G401.6 (cell line): ENCODE results near the gene ALPG.
"Not testable (repeated sequence)": the region's sequence is repeated elsewhere in the genome, so short reads cannot be mapped to it uniquely, and the experiment has no call there.

Source experiments
- FAIRE-seq: peaks from 2 replicates; lab custom pipeline; 2012; peaks lifted over from hg19 to GRCh38; lab: Jason Lieb, UNC

The ALPG gene

GRCh38 chr2:232377319-232377718 is 29.3 kb upstream of the ALPG start:
- FAIRE-seq: no peak

DNA sequence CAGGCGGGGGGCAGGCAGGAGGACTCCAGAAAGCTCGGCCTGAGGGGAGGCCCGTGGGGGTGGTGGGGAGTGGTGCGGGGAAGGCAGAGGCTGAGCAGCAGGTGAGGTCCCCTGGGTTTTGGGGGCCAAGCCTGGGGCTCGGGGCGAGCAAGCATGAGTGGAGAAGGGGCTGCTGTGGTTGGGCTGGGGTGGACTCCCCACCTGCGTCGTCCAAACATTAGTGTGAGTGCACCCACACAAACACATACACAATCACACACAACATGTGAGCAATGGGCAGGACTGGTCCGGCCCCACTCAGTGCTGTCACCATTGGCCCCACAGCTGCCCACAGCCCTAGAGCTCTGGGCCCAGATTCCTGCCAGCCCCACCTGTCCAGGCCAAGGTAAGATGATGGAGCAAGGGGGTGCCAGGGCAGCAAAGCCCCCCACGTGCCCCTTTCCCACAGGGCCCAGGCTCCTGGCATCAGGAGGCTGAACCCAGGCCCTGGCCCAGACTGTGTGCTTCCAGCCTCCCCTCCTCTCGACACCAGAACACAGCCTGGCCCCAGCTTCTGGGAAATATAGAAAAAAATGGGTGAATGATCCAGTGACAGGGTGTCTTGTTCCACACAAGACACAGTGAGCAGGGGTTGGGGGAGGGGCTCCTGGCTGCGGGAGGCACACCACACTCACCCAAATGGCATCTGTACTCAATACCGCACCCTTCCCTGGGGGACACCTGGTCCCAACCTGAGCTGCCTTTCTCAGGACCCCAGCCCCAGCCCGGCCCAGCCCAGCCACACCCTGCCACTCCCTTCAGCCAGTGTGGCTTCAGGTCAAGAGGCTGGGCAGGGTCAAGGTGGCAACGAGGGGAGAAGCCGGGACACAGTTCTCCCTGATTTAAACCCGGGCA is 28.6 kb upstream of the ALPG start:
- no peak for FAIRE-seq

- FAIRE-seq: not testable (repeated sequence)
Observed at GRCh38 chr2:232378735-232379151, 27.9 kb upstream of the ALPG start, which contains the start of gene ALPP. Gene ALPP, plus strand, starts transcription at chr2:232378751. Its CDS starts 52 bp downstream, at chr2:232378803.

DNA sequence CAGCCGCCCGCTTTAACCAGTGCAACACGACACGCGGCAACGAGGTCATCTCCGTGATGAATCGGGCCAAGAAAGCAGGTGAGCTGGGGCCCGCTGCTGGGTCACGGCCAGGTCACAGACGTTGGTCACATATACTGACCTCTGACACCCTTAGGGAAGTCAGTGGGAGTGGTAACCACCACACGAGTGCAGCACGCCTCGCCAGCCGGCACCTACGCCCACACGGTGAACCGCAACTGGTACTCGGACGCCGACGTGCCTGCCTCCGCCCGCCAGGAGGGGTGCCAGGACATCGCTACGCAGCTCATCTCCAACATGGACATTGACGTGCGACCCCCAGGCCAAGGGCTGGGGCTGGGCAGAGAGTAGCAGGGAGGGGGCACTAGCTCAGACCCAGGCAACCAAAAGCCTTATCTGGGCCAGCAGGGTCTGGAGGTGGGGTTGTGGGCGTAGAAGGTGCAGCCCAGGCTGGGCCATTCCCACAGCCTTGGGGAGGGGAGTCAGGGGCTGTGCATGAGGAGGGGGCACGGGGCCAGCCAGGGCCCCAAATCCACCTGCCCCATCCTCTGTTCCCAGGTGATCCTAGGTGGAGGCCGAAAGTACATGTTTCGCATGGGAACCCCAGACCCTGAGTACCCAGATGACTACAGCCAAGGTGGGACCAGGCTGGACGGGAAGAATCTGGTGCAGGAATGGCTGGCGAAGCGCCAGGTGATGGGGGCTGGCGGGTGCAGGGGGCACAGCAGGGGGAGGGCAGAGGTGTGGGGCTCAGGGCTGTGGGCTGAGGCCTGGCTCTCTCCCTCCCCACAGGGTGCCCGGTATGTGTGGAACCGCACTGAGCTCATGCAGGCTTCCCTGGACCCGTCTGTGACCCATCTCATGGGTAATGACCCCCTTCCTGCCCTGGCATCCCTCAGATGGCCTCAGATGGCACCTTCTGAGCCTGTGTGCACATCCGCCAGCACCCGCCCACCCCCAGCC is 26.7 kb upstream of the ALPG start:
- not testable (repeated sequence) for FAIRE-seq

GRCh38 chr2:232381204-232382031 is 25.2 kb upstream of the ALPG start:
- not testable (repeated sequence) for FAIRE-seq

GRCh38 chr2:232382331-232383225 is 24.1 kb upstream of the ALPG start:
- FAIRE-seq: no peak

DNA sequence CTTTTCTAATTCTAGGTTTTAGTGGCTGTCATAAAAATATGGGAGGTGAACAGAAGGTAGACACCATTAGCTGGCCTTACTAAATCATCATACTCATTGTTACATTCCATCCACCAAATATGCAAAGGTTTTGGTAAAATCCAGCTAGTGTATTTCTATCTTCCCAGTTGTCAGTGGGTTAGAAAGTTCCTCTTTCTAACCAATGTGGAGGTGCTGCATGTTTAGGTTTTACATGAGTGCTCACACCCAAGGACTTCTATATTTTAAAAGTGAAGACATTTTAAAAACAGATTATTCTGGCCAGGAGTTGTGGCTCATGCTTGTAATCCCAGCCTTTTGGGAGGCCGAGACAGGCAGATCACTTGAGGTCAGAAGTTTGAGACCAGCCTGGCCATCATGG is 22.2 kb upstream of the ALPG start:
- no peak for FAIRE-seq

DNA sequence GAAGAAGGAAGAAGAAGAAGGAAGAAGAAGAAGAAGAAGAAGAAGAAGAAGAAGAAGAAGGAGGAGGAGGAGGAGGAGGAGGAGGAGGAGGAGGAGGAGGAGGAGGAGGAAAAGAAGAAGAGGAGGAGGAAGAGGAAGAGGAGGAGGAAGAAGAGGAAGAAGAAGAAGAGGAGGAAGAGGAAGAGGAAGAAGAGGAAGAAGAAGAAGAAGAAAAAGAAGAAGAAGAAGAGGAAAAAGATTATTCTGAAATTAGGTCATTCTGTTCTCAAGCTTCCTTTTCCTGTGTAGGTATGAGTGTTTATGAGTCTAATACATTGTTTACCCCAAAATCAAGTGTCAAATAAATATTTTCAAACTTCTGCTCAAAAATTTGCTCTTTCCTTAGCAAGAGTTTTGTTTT is 21.6 kb upstream of the ALPG start:
- FAIRE-seq: not testable (repeated sequence)

GRCh38 chr2:232385660-232386489 is 20.8 kb upstream of the ALPG start:
- peak; percentile 76 for FAIRE-seq

- no peak for FAIRE-seq
Observed at GRCh38 chr2:232386490-232386739, 20.2 kb upstream of the ALPG start.

- no peak for FAIRE-seq
Observed at GRCh38 chr2:232386740-232387450, 19.7 kb upstream of the ALPG start.

GRCh38 chr2:232387451-232388171 is 19.0 kb upstream of the ALPG start:
- no peak for FAIRE-seq

GRCh38 chr2:232388324-232388891 is 18.2 kb upstream of the ALPG start:
- no peak for FAIRE-seq

DNA sequence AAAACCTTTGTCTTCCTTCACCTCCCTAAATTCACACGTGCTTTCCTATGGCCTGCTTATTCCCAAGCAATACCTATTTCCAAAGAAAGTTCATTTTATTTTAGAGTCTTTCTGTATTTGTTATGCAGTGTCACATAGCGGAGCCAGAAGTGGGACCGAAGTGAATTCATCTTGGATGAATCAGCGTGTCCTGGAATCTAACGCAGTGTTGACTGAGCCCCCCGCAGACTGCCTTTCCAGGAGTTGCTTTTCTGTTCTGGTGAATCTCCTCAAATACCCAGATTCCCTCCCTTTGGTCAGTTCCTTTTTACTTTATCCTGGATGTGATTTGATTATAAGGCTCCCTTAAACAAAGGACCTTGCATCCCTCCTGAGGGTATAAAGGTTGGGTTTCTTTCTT is 17.3 kb upstream of the ALPG start:
- no peak for FAIRE-seq

DNA sequence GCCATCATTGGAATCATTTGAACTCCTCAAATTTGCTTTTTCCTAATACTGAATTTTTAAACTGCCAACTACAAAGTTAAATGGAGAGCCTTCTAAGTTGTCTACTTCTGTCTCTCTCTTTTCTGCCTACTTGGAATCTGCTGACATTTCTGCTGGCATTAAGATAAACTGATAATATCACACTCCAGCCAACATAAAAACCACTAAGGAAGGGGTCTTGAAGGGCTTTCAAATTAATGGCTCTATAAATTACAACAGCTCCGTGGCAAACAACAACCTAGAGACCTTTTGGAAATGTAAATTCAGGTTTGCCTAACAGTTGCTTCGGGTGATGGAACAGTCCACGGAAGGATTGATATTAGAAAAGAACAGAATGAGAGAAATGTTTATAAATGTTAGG is 16.0 kb upstream of the ALPG start:
- no peak for FAIRE-seq

GRCh38 chr2:232393556-232393955 is 13.1 kb upstream of the ALPG start:
- FAIRE-seq: no peak

GRCh38 chr2:232394431-232394830 is 12.2 kb upstream of the ALPG start:
- FAIRE-seq: not testable (repeated sequence)

DNA sequence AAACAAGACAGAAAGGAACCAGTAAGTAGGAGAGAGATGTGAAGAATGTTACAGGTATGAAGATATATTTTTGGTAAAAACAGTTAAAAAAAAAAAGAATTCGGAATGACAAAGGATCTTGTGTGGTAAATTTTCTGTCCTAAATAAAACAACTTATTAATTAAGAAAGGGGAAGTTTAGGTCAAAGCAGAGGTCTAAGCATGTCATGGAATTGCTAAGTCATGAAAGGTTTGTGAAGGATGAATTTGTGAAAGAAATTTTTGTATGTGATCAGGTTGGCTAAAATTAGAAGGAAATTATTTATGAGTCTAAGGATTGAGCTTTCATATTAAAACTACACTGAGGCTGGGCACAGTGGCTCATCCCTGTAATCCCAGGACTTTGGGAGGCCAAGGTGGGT is 11.1 kb upstream of the ALPG start:
- peak; percentile 50 for FAIRE-seq

- no peak for FAIRE-seq
Observed at GRCh38 chr2:232396683-232397082, 10.0 kb upstream of the ALPG start.
